Measurements from ENCODE around the gene AP2A2. TPM values are rescaled to one million over a fixed set of nuclear protein-coding genes. Genes with fewer than 3 reads are reported as not detected.

AP2A2 gene
- total RNA-seq, 2 donors from 2014 or later, result 37.3 to 58.0 TPM

DNA sequence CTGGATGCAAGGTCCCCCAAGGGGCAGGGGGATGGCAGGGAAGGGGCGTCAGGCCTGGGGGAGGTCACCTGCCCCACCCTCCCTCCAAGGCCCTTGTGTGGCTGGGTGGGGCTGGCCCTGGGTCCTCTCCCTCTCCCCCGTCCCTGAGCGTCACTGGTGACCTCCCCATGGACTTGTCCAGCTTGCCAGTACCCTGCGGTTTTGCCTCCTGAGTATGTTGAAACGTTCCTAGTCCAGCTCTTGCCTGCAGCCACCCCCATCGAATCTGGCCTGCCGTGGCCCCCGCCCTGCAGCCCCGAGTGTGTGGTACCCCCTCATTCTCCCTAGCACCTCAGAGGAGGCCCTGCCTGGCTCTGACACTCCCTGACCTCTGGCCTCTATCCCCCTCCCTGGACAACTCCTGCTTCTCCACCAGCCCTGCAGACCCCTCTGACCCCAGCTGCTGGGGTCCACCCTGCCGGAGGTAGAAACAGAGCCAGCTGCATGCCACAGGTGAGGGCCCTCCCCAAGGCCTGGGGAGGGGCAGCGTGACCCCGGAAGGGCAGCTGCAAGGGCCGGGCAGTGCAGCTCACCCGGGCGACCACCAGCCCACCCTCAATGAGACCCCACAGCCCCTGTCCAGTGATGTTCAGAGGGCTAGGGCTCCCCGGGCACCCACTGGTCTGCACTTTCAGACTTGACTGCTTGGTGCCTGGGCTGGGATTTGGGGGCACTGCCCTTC is 114.9 kb downstream of the AP2A2 start:
- Mint-ChIP-seq H3K36me3 (no peaks in the 10 kb centered on the region), H3K27ac (no peak overlapping the region)

DNA sequence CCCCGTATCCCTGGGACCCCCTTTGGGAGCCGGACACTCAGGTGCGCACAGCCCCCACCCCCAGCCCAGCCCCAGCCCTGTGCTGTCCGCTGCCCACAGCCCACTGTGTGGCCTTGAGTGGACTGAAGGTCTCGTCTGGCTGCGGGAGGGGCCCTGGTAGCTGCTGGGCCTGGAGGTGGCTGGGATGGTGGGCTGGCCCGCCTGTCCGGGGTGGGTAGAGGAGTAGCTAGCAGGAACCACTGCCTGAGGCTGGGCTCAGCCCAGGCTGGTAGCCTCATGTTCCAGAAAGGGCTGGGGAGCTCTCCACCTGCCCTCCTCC is 115.4 kb downstream of the AP2A2 start:
- DNase-seq (ENCODE audit: low spot score in 2 of 2), result no peak
- Mint-ChIP-seq H3K27ac (no peak overlapping the region), H3K36me3 (no peaks in the 10 kb centered on the region), H3K9me3 (no peaks in the 10 kb centered on the region)
- ATAC-seq, result no peak

More for the DNA sequence above, 114.9 kb downstream of the AP2A2 start:
- no peak for ATAC-seq
- no peaks in the 10 kb centered on the region for H3K9me3 Mint-ChIP-seq
- DNase-seq (ENCODE audit: low spot score in 2 of 2), result no peak

DNA sequence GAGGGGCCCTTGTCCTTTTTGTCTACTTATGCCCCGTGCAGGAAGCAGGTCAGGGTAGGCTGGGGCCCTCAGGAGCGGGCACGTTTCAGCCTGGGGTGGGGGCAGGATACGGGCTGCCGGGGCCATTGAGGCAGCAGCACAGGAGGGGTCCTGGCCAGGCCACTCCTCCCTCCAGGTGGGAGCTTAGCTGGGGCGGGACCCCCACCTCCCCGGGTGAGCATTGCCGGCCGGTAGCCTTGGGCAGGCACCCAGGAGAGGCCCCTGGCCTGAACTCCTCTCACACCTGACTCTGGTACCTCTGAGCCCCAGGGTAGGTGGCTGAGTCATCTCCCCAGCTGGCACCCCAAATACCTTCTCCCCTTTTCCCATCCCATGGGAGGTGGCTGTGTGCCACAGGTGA is 115.8 kb downstream of the AP2A2 start:
- Mint-ChIP-seq H3K27ac (no peak overlapping the region), H3K9me3 (no peaks in the 10 kb centered on the region), H3K36me3 (no peaks in the 10 kb centered on the region)
- no peak for ATAC-seq
- no peak for DNase-seq (ENCODE audit: low spot score in 2 of 2)

DNA sequence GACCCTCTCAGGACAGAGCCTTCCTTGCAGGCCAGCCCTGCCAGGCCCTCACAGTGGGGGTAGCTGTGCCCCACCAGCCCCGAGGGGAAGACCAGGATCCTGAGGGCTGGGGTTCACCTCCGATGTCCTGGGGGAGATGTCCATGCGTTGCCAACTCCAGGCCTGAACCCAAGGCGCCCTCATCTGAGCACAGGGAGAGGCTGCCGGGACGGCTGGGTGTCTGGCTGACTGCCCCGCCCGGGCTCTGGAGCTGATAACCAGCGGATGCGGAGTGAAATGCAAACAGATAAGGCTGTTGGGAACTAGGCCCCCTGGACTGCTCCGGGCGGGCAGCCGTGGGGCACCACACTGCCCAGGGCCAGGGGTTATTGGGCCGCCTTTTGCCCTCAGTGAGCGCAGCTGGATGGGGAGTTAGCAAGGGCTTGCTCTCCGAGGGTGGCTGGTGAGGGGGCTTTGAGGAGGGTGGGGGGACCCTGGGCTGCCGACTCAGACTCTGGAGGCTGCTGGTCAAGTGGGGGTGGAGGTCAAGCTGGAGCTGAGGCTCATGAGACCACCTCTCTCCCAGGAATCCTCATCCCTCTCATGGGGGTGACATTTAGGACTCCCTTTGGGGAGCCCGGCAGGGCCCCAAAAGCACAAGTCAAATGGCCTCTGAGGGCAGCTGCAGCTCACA is 116.4 kb downstream of the AP2A2 start:
- DNase-seq (ENCODE audit: low spot score in 2 of 2), result no peak
- no peaks in the 10 kb centered on the region for H3K9me3 Mint-ChIP-seq
- ATAC-seq, result no peak
- no peak overlapping the region for H3K27ac Mint-ChIP-seq
- no peaks in the 10 kb centered on the region for H3K36me3 Mint-ChIP-seq

DNA sequence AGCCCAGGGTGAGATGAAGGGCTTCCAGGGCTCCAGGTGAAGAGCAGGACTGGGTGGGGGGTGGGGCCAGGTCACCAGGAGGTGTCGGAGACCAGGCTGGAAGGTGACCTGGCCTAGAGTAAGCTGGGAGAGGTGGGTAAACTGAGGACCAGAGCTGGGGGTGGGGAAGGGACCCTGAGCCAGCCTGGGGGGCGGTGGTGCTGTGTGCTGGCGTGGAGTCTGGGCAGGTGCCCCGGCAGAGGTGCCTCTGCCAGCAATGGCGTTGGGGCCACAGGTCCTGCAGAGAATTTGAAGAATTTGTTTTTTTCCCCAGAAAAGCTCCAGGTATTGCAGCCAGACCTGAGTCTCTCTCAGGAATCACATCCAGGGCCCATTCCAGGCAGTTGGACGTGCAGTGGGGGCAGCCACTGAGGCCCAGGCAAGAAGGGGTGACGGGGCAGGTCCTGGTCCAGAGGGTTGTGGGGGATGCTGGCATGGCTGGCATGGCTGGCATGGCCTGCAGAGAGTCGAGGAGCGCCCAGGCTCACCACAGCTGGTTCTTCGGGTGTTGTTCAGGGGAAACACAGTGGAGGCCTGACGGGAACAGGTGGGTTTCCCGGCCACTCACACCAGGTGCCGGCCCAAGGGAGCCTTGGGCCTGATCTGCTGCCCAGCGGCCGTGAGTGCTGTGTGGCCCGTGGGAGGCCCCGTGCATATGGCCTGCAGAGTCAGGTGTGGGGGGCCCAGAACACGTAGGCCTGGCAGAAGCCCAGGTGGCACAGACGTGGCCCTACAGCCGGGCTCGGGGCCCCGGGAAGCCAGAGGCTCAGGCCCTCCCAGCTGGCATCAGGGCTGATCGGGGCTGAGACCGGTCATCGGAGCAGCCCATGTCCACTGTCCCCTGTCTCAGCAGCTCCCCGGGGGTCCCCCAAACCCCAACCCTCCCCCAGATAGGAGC is 117.2 kb downstream of the AP2A2 start:
- ATAC-seq, result peak in 1 of 2 donors; percentile 15
- Mint-ChIP-seq H3K27ac (no peak overlapping the region), H3K36me3 (no peaks in the 10 kb centered on the region), H3K9me3 (no peaks in the 10 kb centered on the region)
- no peak for DNase-seq (ENCODE audit: low spot score in 2 of 2)

DNA sequence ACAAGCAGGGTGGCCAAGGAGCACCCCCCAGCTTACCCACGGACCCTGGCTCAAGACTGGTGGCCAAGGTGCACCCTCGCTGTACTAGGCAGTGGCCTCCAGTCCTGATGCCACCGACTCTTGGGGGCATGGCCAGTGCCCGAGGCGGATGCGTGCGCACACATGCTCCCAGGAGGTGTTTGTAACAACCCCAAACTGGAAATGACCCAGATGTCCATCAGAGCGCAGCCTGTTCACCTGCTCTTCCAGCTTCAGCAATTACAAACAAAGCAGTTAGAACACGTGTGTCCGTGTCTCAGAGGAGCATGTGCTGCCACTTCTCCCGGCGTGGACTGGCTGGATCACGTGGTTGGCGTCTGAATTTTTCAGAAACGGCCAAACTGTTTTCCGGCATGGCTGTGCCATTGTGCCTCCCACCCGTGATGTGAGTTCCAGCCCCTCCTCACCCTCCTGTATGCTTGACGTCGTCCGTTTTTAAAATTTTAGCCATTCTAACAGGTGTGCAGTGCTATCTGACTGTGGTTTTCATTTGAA is 118.0 kb downstream of the AP2A2 start:
- H3K36me3 Mint-ChIP-seq, result no peaks in the 10 kb centered on the region
- peak in 1 of 2 donors; percentile 13 for ATAC-seq

DNA sequence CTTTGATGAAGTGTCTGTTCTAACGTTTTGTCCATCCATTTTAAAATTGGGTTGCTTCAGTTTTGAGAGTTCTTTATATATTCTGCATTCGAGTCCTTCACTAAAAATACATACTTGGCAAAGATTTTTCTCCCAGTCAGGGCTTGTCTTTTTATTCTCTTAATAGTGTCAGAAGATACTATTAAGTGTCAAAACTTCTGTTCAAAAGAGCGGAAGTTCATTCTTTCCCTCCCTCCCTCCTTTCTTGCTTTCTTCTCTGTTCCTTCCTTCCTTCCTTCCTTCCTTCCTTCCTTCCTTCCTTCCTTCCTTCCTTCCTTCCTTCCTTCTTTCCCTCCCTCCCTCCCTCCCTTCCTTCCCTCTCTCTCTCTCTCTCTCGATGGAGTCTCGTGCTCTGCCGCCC is 118.5 kb downstream of the AP2A2 start:
- no peak for ATAC-seq
- no peak for DNase-seq (ENCODE audit: low spot score in 2 of 2)
- H3K27ac Mint-ChIP-seq, result no peak overlapping the region
- H3K36me3 Mint-ChIP-seq, result no peaks in the 10 kb centered on the region
- H3K9me3 Mint-ChIP-seq, result no peaks in the 10 kb centered on the region

More for the DNA sequence above, 118.0 kb downstream of the AP2A2 start:
- Mint-ChIP-seq H3K27ac (no peak overlapping the region), H3K9me3 (no peaks in the 10 kb centered on the region)
- DNase-seq (ENCODE audit: low spot score in 2 of 2), result no peak

DNA sequence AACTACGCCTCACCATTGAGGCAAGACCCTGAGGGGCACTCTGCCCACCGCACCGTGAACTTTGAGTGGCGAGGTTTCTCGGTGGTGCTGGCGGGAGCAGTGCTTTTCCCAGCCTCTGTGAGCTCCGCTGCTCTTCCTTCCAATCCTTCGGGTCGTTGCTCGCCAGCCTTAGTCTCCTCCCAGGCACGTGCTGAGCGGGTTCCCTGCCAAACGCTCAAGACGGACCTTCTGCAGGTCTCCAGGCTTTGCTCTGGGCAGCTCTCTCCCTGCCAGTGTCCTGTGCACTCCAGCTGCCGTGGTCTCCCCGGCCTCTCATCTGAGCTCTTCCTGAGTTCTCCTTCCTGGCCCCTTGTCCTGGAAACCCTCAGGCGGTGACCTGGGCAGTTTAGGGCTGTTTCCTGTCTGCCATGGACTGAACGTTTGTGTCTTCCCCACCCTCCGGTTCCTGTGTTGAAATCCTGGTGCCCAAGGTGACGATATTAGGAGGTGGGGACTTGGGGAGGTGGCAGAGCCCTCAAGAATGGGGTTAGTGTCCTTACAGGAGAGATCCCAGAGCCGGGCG is 122.0 kb downstream of the AP2A2 start:
- H3K27ac Mint-ChIP-seq, result no peak overlapping the region
- H3K36me3 Mint-ChIP-seq, result no peaks in the 10 kb centered on the region
- no peaks in the 10 kb centered on the region for H3K9me3 Mint-ChIP-seq
- DNase-seq (ENCODE audit: low spot score in 2 of 2) (peak in 1 of 2 donors; percentile 31), ATAC-seq (no peak)

DNA sequence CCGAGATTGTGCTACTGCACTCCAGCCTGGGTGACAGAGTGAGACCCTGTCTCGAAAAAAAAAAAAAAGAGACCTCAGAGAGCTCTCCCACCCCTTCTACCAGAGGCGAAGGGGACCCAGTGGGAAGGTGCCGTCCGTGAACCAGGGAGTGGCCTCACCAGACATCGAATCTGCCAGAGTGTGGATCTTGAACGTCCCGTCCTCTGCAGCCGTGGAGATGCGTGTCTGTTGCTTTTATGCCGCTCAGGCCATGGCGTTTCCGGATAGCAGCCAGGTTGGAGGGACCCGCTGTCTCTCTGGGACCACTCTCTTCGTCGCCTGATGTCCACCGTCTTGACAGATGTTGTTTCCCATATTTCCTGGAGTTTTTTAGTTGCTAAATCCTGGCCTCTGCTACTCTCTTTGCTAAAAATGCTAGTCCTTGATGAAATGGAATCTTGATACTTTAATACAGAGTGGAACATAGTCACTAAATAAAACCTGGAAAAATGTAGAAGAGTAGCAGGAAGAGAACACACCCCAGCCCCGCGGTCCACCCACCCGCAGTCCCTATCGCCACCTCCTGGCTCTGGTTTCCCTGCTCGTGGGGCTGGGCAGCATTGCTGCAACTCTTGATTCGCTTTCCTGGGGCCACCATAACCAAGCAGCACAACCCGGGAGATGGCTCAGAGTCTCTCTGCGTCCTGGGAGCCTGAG is 122.9 kb downstream of the AP2A2 start:
- Mint-ChIP-seq H3K9me3 (no peaks in the 10 kb centered on the region), H3K36me3 (no peaks in the 10 kb centered on the region), H3K27ac (no peak overlapping the region)
- DNase-seq (ENCODE audit: low spot score in 2 of 2) (no peak), ATAC-seq (no peak)

DNA sequence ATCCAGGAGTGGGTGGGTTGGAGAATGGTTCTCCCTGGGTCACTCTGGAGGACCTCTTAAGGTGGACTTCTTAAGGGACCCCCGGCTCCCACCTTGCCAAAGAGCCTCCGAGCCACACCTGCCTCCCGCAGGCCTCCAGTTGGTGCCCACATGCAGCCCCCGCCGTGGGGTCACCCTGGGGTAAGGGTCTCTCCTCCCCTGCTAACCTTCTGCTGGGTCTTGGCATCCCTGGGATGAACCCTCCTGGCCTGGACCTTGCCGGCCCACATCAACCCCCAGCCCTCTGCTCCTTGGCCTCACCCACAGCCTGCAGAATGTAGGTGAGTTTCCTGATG is 123.4 kb downstream of the AP2A2 start:
- Mint-ChIP-seq H3K36me3 (no peaks in the 10 kb centered on the region), H3K9me3 (no peaks in the 10 kb centered on the region), H3K27ac (no peak overlapping the region)
- ATAC-seq (no peak), DNase-seq (ENCODE audit: low spot score in 2 of 2) (no peak)

DNA sequence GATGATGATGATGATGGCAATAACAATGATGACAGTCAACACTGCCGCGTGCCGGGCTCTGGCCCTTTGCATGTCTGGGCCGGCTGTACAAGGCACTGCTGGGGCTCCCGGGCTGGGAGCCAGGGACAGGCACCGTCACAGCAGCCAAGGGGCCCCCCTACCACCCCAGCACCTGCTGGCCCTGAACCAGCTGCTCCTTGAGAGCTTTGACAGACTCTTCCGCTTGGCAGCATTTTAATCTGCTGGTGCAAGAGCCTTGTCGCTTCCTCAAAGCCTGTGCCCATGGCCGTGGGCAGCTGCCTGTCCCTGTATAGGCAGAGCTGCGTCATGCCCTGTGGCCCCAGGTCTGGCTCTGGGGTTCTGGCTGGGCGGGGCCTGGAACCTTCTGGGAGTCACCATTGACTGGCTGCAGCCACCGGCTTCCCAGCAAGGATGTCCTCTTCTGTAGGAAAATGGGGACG is 123.8 kb downstream of the AP2A2 start:
- ATAC-seq (no peak), DNase-seq (ENCODE audit: low spot score in 2 of 2) (no peak)
- no peak overlapping the region for H3K27ac Mint-ChIP-seq
- no peaks in the 10 kb centered on the region for H3K9me3 Mint-ChIP-seq
- H3K36me3 Mint-ChIP-seq, result no peaks in the 10 kb centered on the region

DNA sequence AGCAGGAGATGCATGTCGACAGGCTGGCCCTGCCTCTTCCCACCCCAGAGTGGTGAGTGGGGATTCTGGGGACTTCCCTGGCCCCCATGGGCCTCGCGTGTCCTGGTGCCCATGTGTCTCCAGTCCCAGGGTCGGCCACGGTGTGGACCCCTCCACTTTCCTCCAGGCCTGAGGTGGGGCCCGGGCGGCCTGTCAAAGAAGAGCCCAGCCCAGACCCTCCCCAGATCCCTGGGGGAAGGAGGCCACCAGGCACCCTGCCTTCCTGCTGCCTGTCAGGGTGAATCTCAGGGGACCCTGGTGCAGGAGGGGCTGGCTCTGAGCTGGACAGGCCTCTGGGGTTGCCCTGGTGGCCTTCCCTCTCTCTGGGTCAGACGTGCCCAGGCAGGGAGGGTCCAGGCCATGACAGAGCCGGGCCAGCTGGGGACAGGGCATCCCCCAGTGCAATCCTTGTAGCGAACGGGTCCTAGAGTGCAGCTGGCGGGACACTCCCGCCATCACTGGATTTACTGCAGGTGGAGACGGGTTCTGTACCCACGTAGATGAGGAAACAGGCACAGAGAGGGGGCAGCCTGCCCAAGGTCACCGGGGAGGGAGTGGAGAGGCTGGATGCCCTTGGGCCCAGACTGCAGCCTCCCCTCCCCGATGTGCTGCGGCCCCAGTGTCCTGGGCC is 124.4 kb downstream of the AP2A2 start:
- Mint-ChIP-seq H3K27ac (no peak overlapping the region), H3K36me3 (no peaks in the 10 kb centered on the region), H3K9me3 (no peaks in the 10 kb centered on the region)
- no peak for ATAC-seq
- DNase-seq (ENCODE audit: low spot score in 2 of 2), result no peak

DNA sequence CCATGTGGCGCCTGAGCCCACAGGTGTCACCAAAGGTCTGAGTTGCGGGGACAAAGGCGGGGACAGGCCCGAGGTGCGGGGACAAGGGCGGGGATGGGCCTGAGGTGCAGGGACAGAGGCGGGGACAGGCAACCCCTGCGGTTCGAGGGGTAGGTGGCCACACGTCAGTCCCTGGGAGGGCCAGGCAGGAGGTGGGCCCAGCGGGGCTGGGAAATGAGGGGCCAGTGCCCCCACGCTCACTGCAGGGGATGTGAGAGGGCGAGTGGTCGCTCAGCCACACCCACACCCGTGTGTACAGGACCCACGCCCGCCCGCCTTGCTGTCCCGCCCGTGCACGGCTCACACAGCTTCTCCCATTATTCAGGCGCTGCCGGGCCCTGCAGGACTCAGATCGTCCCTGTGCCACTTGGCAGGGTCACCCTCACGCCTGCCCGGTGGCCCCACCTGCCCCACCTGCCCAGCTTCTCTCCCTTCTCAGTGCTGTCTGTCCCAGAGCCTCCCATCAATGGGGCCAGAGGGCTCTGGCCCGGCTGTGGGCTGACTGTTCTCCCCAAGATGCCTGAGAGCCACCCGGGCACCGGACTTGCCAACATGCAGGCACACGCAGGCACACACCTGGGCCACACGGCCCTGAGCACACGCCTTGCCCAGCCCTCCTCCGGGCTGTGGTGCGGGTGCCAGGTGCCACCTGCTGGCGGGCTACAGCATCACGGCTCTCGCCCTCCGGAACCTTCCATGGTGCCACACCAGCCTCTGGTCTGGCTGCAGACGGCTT is 125.1 kb downstream of the AP2A2 start:
- peak; percentile 74 to 80 for DNase-seq (ENCODE audit: low spot score in 2 of 2)
- no peaks in the 10 kb centered on the region for H3K9me3 Mint-ChIP-seq
- peak; percentile 98 for ATAC-seq
- no peaks in the 10 kb centered on the region for H3K36me3 Mint-ChIP-seq
- H3K27ac Mint-ChIP-seq, result no peak overlapping the region

DNA sequence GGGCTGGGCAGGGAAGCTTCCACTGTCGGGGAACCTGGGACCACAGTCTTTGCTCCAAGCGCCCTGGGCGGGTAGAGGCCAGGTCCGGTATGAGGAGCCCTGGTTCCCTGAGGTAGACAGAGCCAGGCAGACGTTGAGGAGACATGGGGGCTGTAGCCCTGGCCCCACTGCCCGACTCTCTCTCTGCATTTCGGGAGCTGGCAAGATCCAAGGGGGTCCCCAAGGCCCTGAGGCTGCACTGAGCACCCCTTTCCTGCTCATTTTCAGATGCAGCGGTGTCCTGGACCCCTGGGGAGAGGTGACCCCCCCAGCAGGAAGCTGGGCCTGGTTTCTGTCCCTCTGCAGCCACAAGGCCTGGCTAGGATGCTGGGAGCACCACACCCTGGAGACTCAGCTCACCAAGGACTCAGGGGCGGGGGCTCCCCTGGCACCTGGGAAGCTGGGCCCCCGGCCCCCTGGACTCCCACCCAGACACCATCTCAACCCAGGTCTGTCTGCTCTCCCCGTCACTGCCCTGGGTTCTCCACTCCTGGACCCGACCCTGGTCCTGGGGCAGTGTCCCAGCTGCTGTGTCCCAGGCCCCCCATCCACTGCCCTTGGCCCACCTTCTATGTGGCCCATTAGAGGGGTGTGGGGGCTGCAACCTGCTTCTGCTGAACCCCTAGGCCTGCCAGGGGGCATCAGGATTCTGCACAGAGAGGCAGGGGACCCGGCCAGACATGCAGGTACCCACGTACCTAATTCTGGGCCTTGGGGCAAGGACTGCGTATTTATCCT is 125.9 kb downstream of the AP2A2 start:
- H3K36me3 Mint-ChIP-seq, result no peaks in the 10 kb centered on the region
- ATAC-seq (no peak), DNase-seq (ENCODE audit: low spot score in 2 of 2) (no peak)
- no peak overlapping the region for H3K27ac Mint-ChIP-seq
- no peaks in the 10 kb centered on the region for H3K9me3 Mint-ChIP-seq
